Large intestine (tissue), 3 donors: Measurements from ENCODE around the gene ACOX3. TPM values are rescaled to one million over a fixed set of nuclear protein-coding genes. Genes with fewer than 3 reads are reported as not detected.

Source experiments
- DNase-seq, 2 donors: peaks; one replicate each; pipeline versions ENCODE4 v3.0.0 to v3.0.0-alpha.2; 2013
- H3K27ac ChIP-seq: one replicate; pipeline ENCODE4 v1.5.1; 2013; ENCODE audit warnings: low read length
- H3K27me3 ChIP-seq: 2 replicates; pipeline ENCODE4 v1.6.1; 2013; ENCODE audit warnings: low read length; ENCODE audit not compliant: control insufficient read depth, insufficient read depth
- H3K36me3 ChIP-seq: 2 replicates; pipeline ENCODE4 v1.6.1; 2013; ENCODE audit warnings: low read length; ENCODE audit not compliant: control insufficient read depth, insufficient read depth
- H3K4me1 ChIP-seq: one replicate; pipeline ENCODE4 v1.6.1; 2013; ENCODE audit warnings: low read length; ENCODE audit not compliant: control insufficient read depth, insufficient read depth
- H3K4me3 ChIP-seq: one replicate; pipeline ENCODE4 v1.5.1; 2013; ENCODE audit warnings: low read length
- H3K9me3 ChIP-seq: one replicate; pipeline ENCODE4 v1.6.1; 2013; ENCODE audit warnings: mild to moderate bottlenecking, low read depth, low read length, moderate library complexity; ENCODE audit not compliant: control insufficient read depth
- whole genome bisulfite sequencing: methylation state at CpG from one replicate; pipeline ENCODE4 v1.1.5; 2013; ENCODE audit warnings: low lambda C conversion rate; ENCODE audit not compliant: insufficient coverage; 5-methylcytosine and 5-hydroxymethylcytosine counted together
- polyA plus RNA-seq: library from polyadenylated mRNA; unstranded; fragments of 120-200 nt; gene quantifications from one replicate; pipeline ENCODE4 v1.2.1, GENCODE V29; 2013

The ACOX3 gene
- polyA plus RNA-seq, 1 donor: 19.7 TPM

GRCh38 chr4:8380511-8381415 is 59.8 kb downstream of the ACOX3 start:
- no peak overlapping the region for H3K4me3 ChIP-seq
- WGBS: no CpG with 5 or more reads among the region's 22 CpGs
- H3K27me3 ChIP-seq: no peaks in the 10 kb centered on the region
- H3K4me1 ChIP-seq: no peaks in the 10 kb centered on the region
- H3K27ac ChIP-seq: no peak overlapping the region
- no peaks in the 10 kb centered on the region for H3K9me3 ChIP-seq
- H3K36me3 ChIP-seq: peaks cover 27% of the 10 kb centered on the region
- no peak for DNase-seq

GRCh38 chr4:8379771-8380170 is 60.8 kb downstream of the ACOX3 start:
- no peaks in the 10 kb centered on the region for H3K4me1 ChIP-seq

GRCh38 chr4:8379281-8379680 is 61.2 kb downstream of the ACOX3 start:
- Histone ChIP-seq H3K27me3 (no peaks in the 10 kb centered on the region), H3K4me3 (no peak overlapping the region), H3K27ac (no peak overlapping the region), H3K4me1 (no peaks in the 10 kb centered on the region), H3K36me3 (peaks cover 23% of the 10 kb centered on the region), H3K9me3 (no peaks in the 10 kb centered on the region)
- no CpG with 5 or more reads among the region's 12 CpGs for WGBS
- DNase-seq: no peak

More at GRCh38 chr4:8379771-8380170, 60.8 kb downstream of the ACOX3 start:
- no peak overlapping the region for H3K27ac ChIP-seq
- WGBS: no CpG with 5 or more reads among the region's 6 CpGs
- H3K27me3 ChIP-seq: no peaks in the 10 kb centered on the region
- peaks cover 20% of the 10 kb centered on the region for H3K36me3 ChIP-seq
- no peak overlapping the region for H3K4me3 ChIP-seq
- DNase-seq: no peak
- H3K9me3 ChIP-seq: no peaks in the 10 kb centered on the region

GRCh38 chr4:8378776-8379175 is 61.7 kb downstream of the ACOX3 start:
- H3K4me3 ChIP-seq: no peak overlapping the region
- no peaks in the 10 kb centered on the region for H3K9me3 ChIP-seq
- no peaks in the 10 kb centered on the region for H3K27me3 ChIP-seq
- WGBS: no CpG with 5 or more reads among the region's 9 CpGs
- H3K36me3 ChIP-seq: peaks cover 26% of the 10 kb centered on the region
- no peaks in the 10 kb centered on the region for H3K4me1 ChIP-seq
- DNase-seq: no peak
- no peak overlapping the region for H3K27ac ChIP-seq

- Histone ChIP-seq H3K27ac (no peak overlapping the region), H3K36me3 (peaks cover 23% of the 10 kb centered on the region), H3K4me3 (no peak overlapping the region), H3K27me3 (no peaks in the 10 kb centered on the region), H3K9me3 (no peaks in the 10 kb centered on the region), H3K4me1 (no peaks in the 10 kb centered on the region)
- 50% methylated on average over 2 of the region's 17 CpGs for whole genome bisulfite sequencing
- DNase-seq: no peak
Measured at GRCh38 chr4:8378101-8378724, 62.3 kb downstream of the ACOX3 start.

- no peaks in the 10 kb centered on the region for H3K27me3 ChIP-seq
- H3K27ac ChIP-seq: no peak overlapping the region
- no peaks in the 10 kb centered on the region for H3K4me1 ChIP-seq
- no peak for DNase-seq
- no peaks in the 10 kb centered on the region for H3K9me3 ChIP-seq
- peaks cover 26% of the 10 kb centered on the region for H3K36me3 ChIP-seq
- no CpG with 5 or more reads among the region's 39 CpGs for WGBS
- H3K4me3 ChIP-seq: no peak overlapping the region
Measured at GRCh38 chr4:8377103-8378075, 63.1 kb downstream of the ACOX3 start.

- H3K27me3 ChIP-seq: no peaks in the 10 kb centered on the region
- no peak overlapping the region for H3K4me3 ChIP-seq
- peaks cover 26% of the 10 kb centered on the region for H3K36me3 ChIP-seq
- H3K4me1 ChIP-seq: no peaks in the 10 kb centered on the region
- no peak overlapping the region for H3K27ac ChIP-seq
- no peak for DNase-seq
- WGBS: no CpG with 5 or more reads among the region's 20 CpGs
- no peaks in the 10 kb centered on the region for H3K9me3 ChIP-seq
Measured at GRCh38 chr4:8376361-8377102, 64.0 kb downstream of the ACOX3 start.

GRCh38 chr4:8374851-8375649 is 65.5 kb downstream of the ACOX3 start:
- Histone ChIP-seq H3K4me3 (no peak overlapping the region), H3K27ac (no peak overlapping the region), H3K36me3 (peaks cover 19% of the 10 kb centered on the region), H3K4me1 (no peaks in the 10 kb centered on the region), H3K9me3 (no peaks in the 10 kb centered on the region), H3K27me3 (no peaks in the 10 kb centered on the region)
- DNase-seq: no peak
- no CpG with 5 or more reads among the region's 49 CpGs for WGBS

- DNase-seq: no peak
- no peaks in the 10 kb centered on the region for H3K4me1 ChIP-seq
- no peak overlapping the region for H3K4me3 ChIP-seq
- no peaks in the 10 kb centered on the region for H3K9me3 ChIP-seq
- WGBS: no CpG with 5 or more reads among the region's 13 CpGs
- no peaks in the 10 kb centered on the region for H3K27me3 ChIP-seq
- H3K27ac ChIP-seq: no peak overlapping the region
- H3K36me3 ChIP-seq: peaks cover 14% of the 10 kb centered on the region
Measured at GRCh38 chr4:8373973-8374545, 66.5 kb downstream of the ACOX3 start.
